HG03196 (cell line): ENCODE data around the gene JAGN1.
"Not testable (repeated sequence)": the region's sequence is repeated elsewhere in the genome, so short reads cannot be mapped to it uniquely, and the experiment has no call there.

Experiments
- ATAC-seq: cut with Tn5 transposase; IDR thresholded peaks from one replicate; pipeline ENCODE4 v1.9.1; 2021; ENCODE audit not compliant: unreplicated experiment

JAGN1 gene

DNA sequence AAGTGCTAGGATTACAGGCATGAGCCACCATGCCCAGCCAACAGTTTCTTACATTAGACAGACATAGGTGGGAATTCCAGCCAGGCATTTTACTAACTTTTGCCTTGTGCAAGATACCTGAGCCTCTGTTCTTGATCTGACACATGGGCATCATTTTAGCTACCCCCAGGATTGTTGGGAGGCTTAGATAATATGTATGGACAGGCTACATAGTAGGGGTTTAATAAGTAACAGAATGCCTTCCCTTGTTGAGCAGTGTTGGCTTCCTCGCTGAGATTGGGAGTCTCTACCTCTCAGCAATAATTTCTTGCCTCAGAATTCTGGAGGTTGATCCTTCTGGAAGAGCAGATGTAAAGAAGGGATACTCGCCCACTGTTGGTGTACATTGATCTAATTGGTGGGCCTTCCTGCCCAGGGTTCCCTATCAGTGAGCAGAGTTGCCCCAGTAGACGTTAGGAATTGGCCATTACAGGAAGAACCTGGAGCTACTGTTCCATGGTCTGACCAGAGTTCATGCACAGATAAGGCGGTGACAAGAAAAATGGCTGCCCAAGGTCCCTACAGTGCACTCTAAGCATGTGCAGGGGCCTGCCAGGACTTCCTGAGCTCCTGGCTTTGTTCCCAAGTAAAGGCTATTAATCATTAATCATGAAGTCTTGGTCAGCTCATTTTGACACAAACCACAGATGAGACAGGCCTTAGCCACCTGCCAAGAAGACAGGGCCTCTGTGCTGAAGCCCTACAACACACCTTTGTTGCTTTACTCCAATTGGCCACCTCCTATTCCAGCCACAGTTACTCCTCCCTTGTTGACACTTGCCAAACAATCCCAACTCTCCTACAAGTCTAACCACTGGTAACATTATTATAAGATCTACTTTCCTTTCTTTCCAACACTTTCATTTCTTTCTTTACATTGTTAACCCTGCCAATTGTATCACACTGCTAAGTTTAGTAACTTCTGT is 7.3 kb downstream of the JAGN1 start:
- ATAC-seq = no peak

- no peak for ATAC-seq
Measured at GRCh38 chr3:9898467-9899241, 8.2 kb downstream of the JAGN1 start.

DNA sequence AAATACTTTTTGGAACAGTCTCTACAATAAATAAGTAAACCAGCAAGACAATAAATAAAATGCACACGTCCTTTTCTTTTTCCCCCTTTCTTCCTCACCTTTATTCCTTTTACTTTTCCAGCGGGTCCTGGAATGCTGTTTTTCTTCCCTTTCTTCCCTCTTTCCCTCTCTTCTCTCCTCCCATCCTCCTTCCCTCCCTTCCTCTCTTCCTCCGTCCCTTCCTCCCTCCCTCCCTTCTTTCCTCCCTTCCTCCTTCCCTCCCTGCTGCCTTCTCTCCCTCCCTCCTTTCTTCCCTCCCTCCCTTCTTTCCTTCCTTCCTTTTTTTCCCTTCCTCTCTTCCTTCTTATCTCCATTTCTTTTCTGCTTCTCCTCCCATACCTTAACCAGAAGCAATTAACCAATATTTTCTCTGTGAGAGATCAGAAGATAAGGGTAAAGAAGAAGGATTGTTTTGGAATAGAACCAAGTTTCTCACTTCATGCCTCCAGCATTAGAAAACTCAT is 8.9 kb downstream of the JAGN1 start:
- no peak for ATAC-seq

DNA sequence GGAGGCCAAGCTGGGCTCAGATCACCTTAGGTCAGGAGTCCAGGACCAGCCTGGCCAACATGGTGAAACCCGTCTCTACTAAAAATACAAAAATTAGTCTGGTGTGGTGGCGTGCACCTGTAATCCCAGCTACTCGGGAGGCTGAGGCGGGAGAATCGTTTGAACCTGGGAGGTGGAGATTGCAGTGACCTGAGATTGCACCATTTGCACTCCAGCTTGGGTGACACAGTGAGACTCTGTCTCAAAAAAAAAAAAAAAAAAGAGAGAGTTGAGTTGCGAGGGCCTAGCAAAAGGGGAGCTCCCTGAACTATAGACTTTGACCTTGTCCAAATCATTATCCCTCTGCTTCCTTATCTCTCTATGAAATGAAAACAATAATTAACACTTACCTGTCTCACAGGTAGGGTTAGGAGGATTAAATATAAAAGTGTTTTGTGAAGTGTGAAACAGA is 10.6 kb downstream of the JAGN1 start:
- not testable (repeated sequence) for ATAC-seq

DNA sequence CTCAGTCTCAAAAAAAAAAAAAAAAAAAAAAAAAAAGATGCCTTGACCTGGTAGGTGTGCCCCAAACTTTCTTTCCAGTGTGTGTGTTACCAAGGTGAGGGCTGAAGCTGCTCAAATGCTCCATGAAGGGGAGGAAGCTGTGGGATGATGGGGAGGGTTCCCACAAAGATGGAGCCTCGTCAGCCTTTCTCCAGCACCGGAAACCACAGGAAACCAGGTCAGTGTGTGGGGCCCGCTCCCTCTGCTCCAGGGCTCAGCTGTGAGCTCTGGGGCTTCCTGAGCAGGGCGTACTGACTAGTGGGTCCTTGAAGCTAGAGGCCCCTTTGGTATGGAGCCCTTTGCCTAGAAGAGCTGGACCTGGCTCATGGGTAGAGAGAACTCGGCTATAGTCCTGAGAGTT is 11.6 kb downstream of the JAGN1 start:
- ATAC-seq = no peak

DNA sequence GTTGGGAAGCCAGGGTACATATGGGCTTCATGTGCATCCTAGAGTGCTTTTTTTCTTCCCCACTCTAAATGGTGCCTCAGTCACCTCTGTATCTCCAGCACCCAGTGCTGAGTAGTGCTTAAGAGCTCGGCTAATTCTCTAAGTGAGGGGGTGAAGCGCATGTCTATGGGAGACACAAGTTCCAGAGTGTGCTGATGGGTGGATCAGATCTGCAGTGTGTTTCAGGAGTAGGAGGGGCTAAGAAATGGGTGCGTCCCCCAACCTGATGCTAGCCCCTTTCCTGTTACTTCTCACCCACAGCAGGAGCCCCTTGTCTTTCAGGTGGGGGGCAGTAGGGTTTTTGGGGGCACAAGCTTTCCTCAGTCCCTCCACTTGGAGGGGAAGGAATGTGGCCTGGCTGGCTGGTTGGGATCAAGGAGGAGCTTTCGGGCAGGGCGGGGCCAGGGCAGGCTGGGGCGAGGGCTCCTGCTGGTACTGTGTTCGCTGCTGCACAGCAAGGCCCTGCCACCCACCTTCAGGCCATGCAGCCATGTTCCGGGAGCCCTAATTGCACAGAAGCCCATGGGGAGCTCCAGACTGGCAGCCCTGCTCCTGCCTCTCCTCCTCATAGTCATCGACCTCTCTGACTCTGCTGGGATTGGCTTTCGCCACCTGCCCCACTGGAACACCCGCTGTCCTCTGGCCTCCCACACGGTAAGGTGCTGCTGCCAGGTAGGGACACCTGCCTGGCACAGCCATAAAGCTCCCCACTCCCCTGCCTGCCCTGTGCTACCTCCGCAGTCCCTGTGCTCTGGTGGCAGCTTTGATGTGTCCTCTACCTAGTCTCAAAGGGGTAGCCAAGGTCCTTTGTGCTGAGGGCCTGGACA is 12.2 kb downstream of the JAGN1 start, which contains the start of gene IL17RE:
IL17RE (plus strand) TSS at position 477 of the 866 bp plus-strand sequence; CDS start at position 562, 85 bp downstream.
- ATAC-seq = no peak

GRCh38 chr3:9903238-9903624 is 12.8 kb downstream of the JAGN1 start:
- ATAC-seq = no peak

GRCh38 chr3:9903904-9904303 is 13.5 kb downstream of the JAGN1 start:
- no peak for ATAC-seq

DNA sequence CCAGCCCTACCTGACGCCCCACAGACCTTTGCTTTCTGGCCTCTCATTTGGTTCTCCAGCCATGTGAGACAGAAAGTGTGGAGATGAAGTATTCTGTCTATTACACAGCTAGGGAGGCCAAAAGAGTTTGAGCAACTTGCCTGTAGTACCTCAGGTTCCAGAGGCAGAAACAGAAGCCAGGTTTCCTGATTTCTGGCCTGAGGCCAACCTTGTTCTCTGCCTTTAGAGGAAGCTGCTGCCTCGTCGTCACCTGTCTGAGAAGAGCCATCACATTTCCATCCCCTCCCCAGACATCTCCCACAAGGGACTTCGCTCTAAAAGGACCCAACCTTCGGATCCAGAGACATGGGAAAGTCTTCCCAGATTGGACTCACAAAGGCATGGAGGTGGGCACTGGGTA is 16.1 kb downstream of the JAGN1 start:
- no peak for ATAC-seq

DNA sequence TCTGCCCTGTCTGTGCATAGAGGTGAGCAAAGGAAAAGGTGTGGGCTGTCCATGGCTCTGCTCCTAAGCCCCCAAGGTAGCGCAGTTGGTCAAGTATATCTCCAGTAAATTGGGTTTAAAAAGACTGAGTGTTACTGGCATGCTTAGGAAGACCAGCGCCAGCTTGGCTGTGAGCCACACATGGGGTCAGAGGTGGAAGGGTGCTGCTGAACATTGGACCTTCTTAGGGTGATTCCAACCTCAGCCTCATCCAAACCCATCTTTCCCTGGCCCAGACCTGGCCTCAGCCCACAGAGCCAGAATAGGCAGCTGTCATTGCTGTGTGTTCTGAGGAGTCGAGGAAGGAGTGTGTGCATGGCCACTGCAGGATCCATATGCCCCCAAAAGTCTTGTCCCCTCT is 17.9 kb downstream of the JAGN1 start:
- ATAC-seq = no peak

- no peak for ATAC-seq
Measured at GRCh38 chr3:9909221-9910013, 19.0 kb downstream of the JAGN1 start.

DNA sequence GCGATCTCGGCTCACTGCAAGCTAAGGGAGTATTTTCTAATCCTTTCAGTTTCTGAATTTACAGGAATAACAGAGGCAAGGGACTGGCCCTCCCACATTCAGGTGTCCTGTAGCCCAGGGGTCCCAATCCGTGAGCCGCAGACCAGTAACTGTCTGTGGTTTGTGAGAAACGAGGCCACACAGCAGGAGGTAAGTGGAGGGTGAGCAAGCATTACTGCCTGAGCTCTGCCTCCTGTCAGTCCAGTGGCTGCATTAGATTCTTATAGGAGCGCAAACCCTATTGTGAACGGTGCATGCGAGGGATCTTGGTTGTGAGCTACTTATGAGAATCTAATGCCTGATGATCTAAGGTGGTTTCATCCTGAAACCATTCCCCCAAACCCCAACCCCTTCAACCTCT is 21.5 kb downstream of the JAGN1 start:
- no peak for ATAC-seq

DNA sequence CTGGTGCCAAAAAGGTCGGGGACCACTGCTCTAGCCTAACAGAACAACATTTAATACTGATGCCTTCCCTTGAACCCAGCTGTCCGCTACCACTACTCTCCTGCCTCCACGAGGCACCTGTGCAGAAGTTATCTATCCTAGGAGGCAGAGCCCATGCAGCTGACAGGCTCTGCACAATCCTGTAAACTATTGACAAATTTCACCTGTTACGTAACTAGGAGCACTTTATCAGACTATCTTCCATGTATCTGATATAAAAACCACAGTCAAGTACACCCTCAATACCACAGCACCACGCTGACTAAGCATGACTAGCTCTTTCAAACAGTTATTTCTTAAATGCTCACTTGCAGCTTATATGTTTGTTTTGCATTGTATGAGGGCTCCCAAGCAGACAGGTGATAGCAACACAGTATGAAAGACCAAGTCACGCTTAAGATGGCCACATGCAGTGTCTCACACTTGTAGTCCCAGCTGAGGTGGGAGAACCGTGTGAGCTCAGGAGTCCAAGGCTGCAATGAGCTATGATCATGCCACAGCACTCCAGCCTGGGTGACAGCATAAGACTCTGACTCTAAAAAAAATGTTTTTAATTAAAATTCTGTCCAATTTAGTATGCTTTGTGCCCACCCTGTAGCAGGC is 22.0 kb downstream of the JAGN1 start:
- no peak for ATAC-seq

DNA sequence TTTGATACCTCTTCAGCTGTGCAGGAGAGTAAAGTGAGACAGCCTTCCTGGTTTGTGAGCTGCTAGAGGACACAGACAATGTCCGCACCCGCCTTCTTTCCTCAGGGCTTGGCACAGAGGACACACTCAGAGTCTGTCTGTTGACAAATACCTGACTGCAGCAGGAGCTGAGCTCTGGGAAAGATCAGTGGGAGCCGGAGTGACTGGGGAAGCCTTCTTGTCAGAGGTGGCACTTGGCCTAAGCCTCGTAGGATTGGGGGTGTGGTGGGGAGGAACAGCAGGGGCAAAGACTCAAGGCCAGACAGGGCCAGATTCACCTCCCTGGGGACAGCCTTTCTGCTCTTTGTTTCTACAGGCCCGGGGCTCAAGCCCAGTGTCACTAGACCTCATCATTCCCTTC is 23.2 kb downstream of the JAGN1 start:
- ATAC-seq = no peak

DNA sequence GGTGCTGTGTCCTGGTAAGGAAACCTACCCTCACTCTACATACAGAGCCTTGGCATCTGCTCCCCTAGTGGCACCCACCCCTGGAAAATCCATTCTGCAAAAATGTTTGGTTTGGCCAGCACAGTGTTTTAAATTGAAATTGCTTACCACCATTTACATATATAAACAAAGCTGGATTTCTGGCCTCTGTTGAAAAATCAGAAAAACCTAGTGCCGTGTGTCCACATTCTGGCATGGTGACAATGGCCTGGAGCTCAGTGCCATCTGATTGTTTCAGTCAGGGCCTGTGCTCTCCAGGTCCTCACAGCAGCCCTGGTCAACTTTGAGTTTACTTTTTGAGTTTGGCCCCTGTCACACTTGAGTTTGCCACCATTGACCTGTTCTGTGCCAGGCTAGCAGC is 23.6 kb downstream of the JAGN1 start:
- ATAC-seq = no peak

DNA sequence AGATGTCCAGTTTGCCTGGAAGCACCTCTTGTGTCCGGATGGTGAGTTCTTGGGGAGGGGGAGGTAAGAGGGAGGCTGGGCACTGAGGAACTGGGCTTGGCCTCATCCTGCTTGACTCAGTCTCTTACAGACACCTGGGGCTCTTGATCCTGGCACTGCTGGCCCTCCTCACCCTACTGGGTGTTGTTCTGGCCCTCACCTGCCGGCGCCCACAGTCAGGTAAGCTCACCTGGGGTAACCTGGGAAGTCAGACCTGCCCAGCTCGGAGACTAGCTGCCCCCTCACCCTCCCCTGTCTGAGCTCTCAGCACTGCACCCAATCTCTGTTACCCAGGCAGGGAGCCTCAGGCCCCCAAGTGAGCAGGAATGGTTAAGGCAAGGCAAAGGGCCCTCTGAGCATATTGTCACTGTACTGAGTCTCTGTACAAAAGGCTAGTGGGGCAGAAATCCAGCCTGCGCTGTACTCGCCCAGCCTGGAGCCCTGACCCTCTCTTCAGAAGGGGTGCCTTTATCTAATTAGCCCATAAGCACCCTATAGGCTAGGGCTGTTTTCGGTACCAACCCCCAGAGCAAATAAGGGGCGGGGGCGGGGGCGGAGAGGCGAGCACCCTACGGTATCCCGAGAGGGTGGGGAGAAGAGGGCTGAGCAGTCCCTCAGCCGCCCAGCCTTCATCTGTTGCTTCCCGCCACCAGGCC is 24.3 kb downstream of the JAGN1 start:
- ATAC-seq = no peak

GRCh38 chr3:9915254-9916141 is 25.1 kb downstream of the JAGN1 start:
- ATAC-seq = no peak

DNA sequence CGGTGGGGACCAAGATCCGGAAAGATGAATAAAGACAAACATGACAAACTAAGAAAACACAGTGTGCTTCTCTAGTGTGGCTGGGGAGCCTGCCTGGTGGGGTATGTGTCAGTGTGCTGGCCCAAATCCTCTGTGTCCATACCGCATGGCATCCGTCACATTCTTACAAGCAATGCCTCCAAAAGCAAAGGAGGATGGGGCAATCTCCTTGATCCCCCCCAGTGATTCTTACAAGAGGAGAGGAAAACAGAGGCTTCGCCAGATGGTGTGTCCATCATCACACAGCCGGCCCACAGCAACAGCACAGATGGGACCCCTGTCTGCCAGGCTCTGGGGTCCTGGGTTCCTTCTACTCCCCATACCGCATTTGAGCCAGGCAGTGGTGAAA is 25.9 kb downstream of the JAGN1 start:
- ATAC-seq = no peak
